Measurements from ENCODE around the gene BOK.

Gene BOK

GRCh38 chr2:241617431-241618154 lies 59.0 kb downstream of the BOK start:
- no peak for DNase-seq (ENCODE audit: extremely low read depth, low read depth)
- H3K4me3 ChIP-seq (replicated peaks; ENCODE audit: low read depth, low read length) = no peak overlapping the region
- TF ChIP-seq, protein P1, sequence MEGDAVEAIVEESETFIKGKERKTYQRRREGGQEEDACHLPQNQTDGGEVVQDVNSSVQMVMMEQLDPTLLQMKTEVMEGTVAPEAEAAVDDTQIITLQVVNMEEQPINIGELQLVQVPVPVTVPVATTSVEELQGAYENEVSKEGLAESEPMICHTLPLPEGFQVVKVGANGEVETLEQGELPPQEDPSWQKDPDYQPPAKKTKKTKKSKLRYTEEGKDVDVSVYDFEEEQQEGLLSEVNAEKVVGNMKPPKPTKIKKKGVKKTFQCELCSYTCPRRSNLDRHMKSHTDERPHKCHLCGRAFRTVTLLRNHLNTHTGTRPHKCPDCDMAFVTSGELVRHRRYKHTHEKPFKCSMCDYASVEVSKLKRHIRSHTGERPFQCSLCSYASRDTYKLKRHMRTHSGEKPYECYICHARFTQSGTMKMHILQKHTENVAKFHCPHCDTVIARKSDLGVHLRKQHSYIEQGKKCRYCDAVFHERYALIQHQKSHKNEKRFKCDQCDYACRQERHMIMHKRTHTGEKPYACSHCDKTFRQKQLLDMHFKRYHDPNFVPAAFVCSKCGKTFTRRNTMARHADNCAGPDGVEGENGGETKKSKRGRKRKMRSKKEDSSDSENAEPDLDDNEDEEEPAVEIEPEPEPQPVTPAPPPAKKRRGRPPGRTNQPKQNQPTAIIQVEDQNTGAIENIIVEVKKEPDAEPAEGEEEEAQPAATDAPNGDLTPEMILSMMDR (IDR thresholded peaks at IDR 0.05; ENCODE audit: low read depth, low read length, missing control alignments) = no peak

GRCh38 chr2:241618296-241618805 lies 59.8 kb downstream of the BOK start:
- TF ChIP-seq, protein P1 (IDR thresholded peaks at IDR 0.05; ENCODE audit: low read depth, low read length, missing control alignments) = no peak
- no peak for DNase-seq (ENCODE audit: extremely low read depth, low read depth)
- no peak overlapping the region for H3K4me3 ChIP-seq (replicated peaks; ENCODE audit: low read depth, low read length)

- no peak for DNase-seq (ENCODE audit: extremely low read depth, low read depth)
- no peak overlapping the region for H3K4me3 ChIP-seq (replicated peaks; ENCODE audit: low read depth, low read length)
- TF ChIP-seq, protein P1 (IDR thresholded peaks at IDR 0.05; ENCODE audit: low read depth, low read length, missing control alignments) = no peak
Measured at GRCh38 chr2:241618829-241619228, 60.3 kb downstream of the BOK start.

DNA sequence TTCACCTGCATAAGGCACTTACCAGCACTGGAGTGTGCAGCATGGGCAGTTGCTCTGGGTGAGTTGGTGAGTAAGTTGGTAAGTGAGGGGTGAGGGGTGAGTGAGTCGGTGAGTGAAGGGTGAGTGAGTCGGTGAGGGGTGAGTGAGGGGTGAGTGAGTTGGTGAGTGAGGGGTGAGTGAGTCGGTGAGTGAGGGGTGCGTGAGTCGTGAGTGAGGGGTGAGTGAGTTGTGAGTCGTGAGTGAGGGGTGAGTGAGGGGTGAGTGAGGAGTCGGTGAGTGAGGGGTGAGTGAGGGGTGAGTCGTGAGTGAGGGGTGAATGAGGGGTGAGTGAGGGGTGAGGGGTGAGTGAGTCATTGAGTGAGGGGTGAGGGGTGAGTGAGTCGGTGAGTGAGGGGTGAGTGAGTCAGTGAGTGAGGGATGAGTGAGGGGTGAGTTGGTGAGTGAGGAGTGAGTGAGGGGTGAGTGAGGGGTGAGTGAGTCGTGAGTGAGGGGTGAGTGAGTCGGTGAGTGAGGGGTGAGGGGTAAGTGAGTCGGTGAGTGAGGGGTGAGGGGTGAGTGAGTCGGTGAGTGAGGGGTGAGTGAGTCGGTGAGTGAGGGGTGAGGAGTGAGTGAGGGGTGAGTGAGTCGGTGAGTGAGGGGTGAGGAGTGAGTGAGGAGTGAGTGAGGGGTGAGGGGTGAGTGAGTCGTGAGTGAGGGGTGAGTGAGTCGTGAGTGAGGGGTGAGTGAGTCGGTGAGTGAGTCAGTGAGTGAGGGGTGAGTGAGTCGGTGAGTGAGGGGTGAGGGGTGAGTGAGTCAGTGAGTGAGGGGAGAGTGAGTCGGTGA lies 61.3 kb downstream of the BOK start:
- no peak for DNase-seq (ENCODE audit: extremely low read depth, low read depth)
- no peak overlapping the region for H3K4me3 ChIP-seq (replicated peaks; ENCODE audit: low read depth, low read length)
- TF ChIP-seq, protein P1 (IDR thresholded peaks at IDR 0.05; ENCODE audit: low read depth, low read length, missing control alignments) = no peak

GRCh38 chr2:241620419-241620769 lies 61.8 kb downstream of the BOK start:
- H3K4me3 ChIP-seq (replicated peaks; ENCODE audit: low read depth, low read length) = no peak overlapping the region
- TF ChIP-seq, protein P1 (IDR thresholded peaks at IDR 0.05; ENCODE audit: low read depth, low read length, missing control alignments) = no peak
- no peak for DNase-seq (ENCODE audit: extremely low read depth, low read depth)
